HEK293T (cell line): ENCODE results near the gene ITFG2.

Experiments
- CTCF ChIA-PET: fragments of 350-600 bp; formaldehyde crosslinking; extraction: SDS; loops from one replicate; lab custom pipeline; 2021; ENCODE audit warnings: antibody characterized with exemption, inconsistent platforms; lab: Yijun Ruan, JAX
- POLR2A ChIA-PET: fragments of 350-600 bp; formaldehyde crosslinking; extraction: SDS; loops from one replicate; lab custom pipeline; 2020; ENCODE audit warnings: antibody characterized with exemption, inconsistent platforms; lab: Yijun Ruan, JAX
- DNase-seq: peaks from one replicate; pipeline ENCODE4 v3.0.0; 2012; ENCODE audit warnings: mixed read lengths; ENCODE audit errors: extremely low spot score
- ARNT ChIP-seq: fragments of 450-650 bp; IDR thresholded peaks from 2 replicates; pipeline ENCODE4 v1.6.1; 2017; ENCODE audit warnings: mild to moderate bottlenecking
- BHLHE40 ChIP-seq: fragments of 450-650 bp; IDR thresholded peaks from 2 replicates; pipeline ENCODE4 v1.6.1; 2016; ENCODE audit warnings: mild to moderate bottlenecking, moderate library complexity, borderline replicate concordance
- CTBP1 ChIP-seq: fragments of 450-650 bp; IDR thresholded peaks from 2 replicates; pipeline ENCODE4 v1.6.1; 2016; ENCODE audit warnings: borderline replicate concordance
- ELF4 ChIP-seq: fragments of 450-650 bp; IDR thresholded peaks from 2 replicates; pipeline ENCODE4 v1.6.1; 2017; ENCODE audit warnings: antibody characterized with exemption
- FOXA1 ChIP-seq: fragments of 450-650 bp; IDR thresholded peaks from 2 replicates; pipeline ENCODE4 v1.6.1; 2016; ENCODE audit warnings: mild to moderate bottlenecking
- FOXK2 ChIP-seq: fragments of 450-650 bp; IDR thresholded peaks from 2 replicates; pipeline ENCODE4 v1.6.1; 2016; ENCODE audit warnings: mild to moderate bottlenecking
- FOXM1 ChIP-seq: fragments of 450-650 bp; IDR thresholded peaks from 2 replicates; pipeline ENCODE4 v1.6.1; 2017; ENCODE audit warnings: mild to moderate bottlenecking, borderline replicate concordance
- HDGF ChIP-seq: fragments of 450-650 bp; IDR thresholded peaks from 2 replicates; pipeline ENCODE4 v1.6.1; 2017; ENCODE audit warnings: antibody characterized with exemption, borderline replicate concordance
- L3MBTL2 ChIP-seq: fragments of 450-650 bp; conservative IDR thresholded peaks from 2 replicates; pipeline ENCODE4 v1.6.1; 2016; ENCODE audit warnings: mild to moderate bottlenecking
- LEF1 ChIP-seq: fragments of 450-650 bp; IDR thresholded peaks from 2 replicates; pipeline ENCODE4 v1.6.1; 2017; ENCODE audit warnings: mild to moderate bottlenecking, borderline replicate concordance
- NFRKB ChIP-seq: fragments of 450-650 bp; IDR thresholded peaks from 2 replicates; pipeline ENCODE4 v1.6.1; 2016; ENCODE audit warnings: mild to moderate bottlenecking, moderate library complexity
- SP1 ChIP-seq: fragments of 450-650 bp; IDR thresholded peaks from 2 replicates; pipeline ENCODE4 v1.6.1; 2017
- SUZ12 ChIP-seq: fragments of 450-650 bp; IDR thresholded peaks from 2 replicates; pipeline ENCODE4 v1.6.1; 2016; ENCODE audit warnings: mild to moderate bottlenecking
- TARDBP ChIP-seq: fragments of 450-650 bp; IDR thresholded peaks from 2 replicates; pipeline ENCODE4 v1.6.1; 2016
- ZNF384 ChIP-seq: fragments of 450-650 bp; IDR thresholded peaks from 2 replicates; pipeline ENCODE4 v1.6.1; 2016
- TF ChIP-seq, protein P1 (sequence below): fragments of 450-650 bp; IDR thresholded peaks from 2 replicates; pipeline ENCODE4 v1.6.1; 2016

Gene ITFG2

DNA sequence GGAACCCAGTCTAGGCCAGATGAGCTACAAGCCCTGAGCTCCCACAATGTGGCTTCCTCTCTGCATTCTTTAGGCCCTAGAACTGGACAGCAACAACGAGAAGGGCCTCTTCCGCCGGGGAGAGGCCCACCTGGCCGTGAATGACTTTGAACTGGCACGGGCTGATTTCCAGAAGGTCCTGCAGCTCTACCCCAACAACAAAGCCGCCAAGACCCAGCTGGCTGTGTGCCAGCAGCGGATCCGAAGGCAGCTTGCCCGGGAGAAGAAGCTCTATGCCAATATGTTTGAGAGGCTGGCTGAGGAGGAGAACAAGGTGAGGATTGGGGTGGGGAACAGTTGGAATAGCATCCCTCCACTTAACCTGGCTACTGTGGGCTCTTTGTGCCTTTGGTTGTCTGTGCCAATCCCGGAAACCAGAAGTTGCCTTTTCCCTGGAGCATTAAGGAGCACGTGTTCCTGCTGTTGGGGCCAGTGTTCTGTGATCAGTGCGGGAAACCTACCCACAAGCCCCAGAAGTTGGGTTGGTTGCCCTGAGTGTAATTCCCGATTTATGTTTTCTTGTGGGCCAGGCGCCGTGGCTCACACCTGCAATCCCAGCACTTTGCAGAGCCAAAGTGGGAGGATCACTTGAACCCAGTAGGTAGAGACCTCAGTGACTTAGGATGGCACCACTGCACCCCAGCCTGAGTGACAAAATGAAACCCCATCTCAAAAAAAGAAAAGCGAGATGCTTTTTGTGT lies 11.3 kb upstream of the ITFG2 start:
- TF ChIP-seq HDGF (no peak), BHLHE40 (no peak), FOXK2 (no peak), NFRKB (no peak), TARDBP (no peak), ELF4 (no peak), FOXM1 (no peak), L3MBTL2 (no peak), SUZ12 (no peak), ARNT (no peak), ZNF384 (no peak), SP1 (no peak)
- TF ChIP-seq, protein P1, sequence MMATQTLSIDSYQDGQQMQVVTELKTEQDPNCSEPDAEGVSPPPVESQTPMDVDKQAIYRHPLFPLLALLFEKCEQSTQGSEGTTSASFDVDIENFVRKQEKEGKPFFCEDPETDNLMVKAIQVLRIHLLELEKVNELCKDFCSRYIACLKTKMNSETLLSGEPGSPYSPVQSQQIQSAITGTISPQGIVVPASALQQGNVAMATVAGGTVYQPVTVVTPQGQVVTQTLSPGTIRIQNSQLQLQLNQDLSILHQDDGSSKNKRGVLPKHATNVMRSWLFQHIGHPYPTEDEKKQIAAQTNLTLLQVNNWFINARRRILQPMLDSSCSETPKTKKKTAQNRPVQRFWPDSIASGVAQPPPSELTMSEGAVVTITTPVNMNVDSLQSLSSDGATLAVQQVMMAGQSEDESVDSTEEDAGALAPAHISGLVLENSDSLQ, result no peak
- POLR2A ChIA-PET, result interaction anchor here (1.2 kb wide), 1 partner anchor 12 kb away, joined by 3 read pairs; the partner anchor contains the start of gene ITFG2
- CTCF ChIA-PET, result interaction anchor here (0.6 kb wide), 1 partner anchor 142 kb away, joined by 3 read pairs; no protein-coding TSS in a partner anchor
- no peak for DNase-seq

DNA sequence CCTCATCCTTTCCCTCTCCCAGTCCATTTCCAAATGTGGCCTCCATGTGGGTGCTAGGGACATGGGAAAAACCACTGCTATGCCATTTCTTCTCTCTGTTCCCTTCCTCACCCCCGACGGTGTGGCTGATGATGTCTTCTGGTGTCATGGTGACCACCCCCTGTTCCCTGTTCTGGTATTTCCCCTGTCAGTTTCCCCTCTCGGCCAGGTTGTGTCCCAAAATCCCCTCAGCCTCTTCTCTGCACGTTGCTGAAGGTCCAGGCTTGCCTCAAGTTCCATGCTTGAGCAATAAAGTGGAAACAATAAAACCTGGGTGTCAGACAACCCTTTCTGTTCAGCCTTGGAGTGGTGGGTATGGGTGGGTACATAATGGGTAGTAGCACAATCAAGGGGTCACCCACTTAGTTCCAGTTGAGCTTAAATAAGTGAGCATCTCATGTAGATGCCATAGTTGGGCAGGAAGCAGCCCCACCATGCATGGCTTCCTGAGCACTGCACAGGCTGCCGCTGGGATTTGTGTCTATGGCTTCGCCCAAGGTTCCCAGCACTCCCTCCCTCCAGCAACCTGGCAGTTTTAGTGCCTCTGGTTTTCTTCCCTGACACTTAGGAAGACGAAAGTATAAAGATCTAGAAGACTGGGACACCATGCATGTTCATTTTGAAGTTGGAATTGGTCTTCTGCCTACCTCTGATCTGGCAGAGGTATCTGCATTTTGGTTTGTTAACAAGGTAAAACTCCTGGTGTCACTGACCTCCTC lies 8.7 kb upstream of the ITFG2 start:
- TF ChIP-seq ARNT (no peak), HDGF (no peak), NFRKB (no peak), FOXA1 (no peak), TARDBP (no peak)
- TF ChIP-seq, protein P1, result no peak
- DNase-seq, result no peak
- POLR2A ChIA-PET, result interaction anchor here (1.0 to 2.7 kb wide), 4 partner anchors 8 to 18 kb away, joined by 3 to 15 read pairs (median 4); partner anchors contain the start of gene FKBP4
- CTCF ChIA-PET, result no interaction called here

DNA sequence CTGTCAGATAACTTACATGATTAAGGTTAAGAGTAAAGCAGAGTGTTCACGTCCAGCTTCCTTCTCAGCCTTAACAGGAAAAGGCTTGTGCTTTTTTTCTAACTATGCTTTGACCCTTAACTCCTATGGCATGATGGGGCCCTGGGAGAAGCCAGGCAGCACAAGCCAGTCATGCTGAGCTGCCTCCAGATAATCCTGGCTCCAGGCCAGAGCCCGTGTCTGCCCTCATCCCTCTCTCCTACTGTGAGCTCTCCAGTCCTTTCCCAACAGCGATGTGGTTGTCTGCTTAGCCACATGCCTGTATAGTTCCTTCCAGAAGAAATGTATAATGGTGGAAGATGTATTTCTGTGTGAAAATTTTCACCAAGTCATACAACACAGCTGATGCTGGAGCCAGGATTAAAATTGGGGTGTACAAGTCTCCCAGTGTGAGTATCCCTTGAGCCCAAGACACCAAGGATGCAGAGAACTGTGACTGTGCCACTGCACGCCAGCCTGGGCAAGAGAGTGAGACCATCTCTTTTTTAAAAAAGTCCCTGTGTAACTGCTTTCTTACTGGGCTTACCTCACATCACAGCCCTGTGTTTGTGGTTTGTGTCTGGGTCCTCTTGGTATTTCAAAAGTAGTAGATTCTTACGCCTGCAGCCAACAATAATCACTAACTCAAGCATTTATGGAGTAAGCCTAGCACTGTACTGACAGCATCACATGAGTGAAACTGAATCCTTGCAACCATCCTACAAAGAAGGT lies 7.9 kb upstream of the ITFG2 start:
- ChIA-PET CTCF (no interaction called here), POLR2A (interaction anchor here (1.0 to 2.7 kb wide), 3 partner anchors 9 to 19 kb away, joined by 3 to 15 read pairs (median 4); partner anchors contain the start of gene FKBP4)
- TF ChIP-seq FOXM1 (no peak), SUZ12 (no peak), ELF4 (no peak), HDGF (no peak), FOXK2 (no peak), CTBP1 (no peak), NFRKB (no peak), ZNF384 (no peak)
- TF ChIP-seq, protein P1, result no peak
- no peak for DNase-seq

DNA sequence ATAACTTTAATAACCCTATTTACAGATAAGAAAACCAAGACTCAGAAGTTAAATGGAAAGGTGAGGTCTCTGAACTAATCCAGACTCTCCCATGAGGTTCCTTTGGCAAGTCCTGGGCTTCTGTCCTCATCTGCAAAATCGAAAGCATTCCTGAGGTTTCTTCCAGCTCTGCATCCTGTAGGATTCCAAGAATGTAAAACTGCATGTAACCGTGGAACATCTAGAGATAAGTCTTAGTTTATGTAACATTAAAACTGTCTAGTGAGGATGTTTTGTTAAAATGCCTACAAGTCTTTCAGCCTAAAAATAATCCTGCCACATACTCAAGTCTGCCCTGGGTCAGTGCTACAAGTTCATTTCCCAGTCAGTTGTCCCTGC lies 7.3 kb upstream of the ITFG2 start:
- TF ChIP-seq SP1, result no peak
- TF ChIP-seq L3MBTL2, result no peak
- no peak for TF ChIP-seq BHLHE40
- TF ChIP-seq ARNT, result no peak
- TF ChIP-seq, protein P1, result no peak
- ChIA-PET POLR2A (interaction anchor here (1.4 to 2.7 kb wide), 2 partner anchors 8 to 10 kb away, joined by 4 to 15 read pairs; partner anchors contain the start of gene FKBP4), CTCF (interaction anchor here (1.1 kb wide), 1 partner anchor 10 kb away, joined by 3 read pairs; no protein-coding TSS in a partner anchor)
- DNase-seq, result no peak

DNA sequence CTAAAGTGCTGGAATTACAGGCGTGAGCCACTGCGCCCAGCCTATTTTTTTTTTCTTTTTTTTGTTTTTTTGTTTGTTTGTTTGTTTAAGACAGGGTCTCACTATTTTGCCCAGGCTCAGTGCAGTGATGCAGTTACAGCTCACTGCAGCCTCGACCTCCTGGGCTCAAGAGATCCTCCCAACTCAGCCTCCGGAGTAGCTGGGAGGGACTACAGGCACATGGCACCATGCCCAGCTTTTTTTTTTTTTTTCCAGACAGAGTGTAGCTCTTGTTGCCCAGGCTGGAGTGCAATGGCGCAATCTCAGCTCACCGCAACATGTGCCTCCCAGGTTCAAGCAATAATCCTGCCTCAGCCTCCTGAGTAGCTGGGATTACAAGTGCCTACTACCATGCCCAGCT lies 5.8 kb upstream of the ITFG2 start:
- CTCF ChIA-PET, result no interaction called here
- TF ChIP-seq ZNF384 (no peak), CTBP1 (no peak), TARDBP (no peak), LEF1 (no peak), SP1 (no peak), FOXA1 (no peak), SUZ12 (no peak), ELF4 (no peak), NFRKB (no peak), FOXM1 (no peak), ARNT (no peak), L3MBTL2 (no peak), HDGF (no peak), BHLHE40 (no peak), FOXK2 (no peak)
- TF ChIP-seq, protein P1, result no peak
- POLR2A ChIA-PET, result no interaction called here

More for the DNA sequence above, 5.8 kb upstream of the ITFG2 start:
- DNase-seq, result no peak
